ENCODE data around the gene NANOG.

DNA sequence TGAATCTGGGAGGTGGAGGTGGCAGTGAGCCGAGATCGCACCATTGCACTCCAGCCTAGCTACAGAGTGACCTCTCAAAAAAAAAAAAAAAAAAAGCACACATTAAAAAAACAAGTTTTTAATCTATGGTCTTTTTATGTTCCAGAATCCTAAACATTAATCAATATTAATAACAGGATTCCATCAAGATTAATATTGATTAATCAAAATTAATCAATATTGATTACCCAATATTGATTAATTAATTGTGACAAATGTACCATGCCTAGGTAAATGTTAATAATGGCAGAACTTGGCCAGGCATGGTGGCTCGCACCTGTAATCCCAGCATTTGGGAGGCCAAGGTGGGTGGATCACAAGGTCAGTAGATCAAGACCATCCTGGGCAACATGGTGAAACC lies 7.9 kb upstream of the NANOG start:
- TF ChIP-seq, protein P1, sequence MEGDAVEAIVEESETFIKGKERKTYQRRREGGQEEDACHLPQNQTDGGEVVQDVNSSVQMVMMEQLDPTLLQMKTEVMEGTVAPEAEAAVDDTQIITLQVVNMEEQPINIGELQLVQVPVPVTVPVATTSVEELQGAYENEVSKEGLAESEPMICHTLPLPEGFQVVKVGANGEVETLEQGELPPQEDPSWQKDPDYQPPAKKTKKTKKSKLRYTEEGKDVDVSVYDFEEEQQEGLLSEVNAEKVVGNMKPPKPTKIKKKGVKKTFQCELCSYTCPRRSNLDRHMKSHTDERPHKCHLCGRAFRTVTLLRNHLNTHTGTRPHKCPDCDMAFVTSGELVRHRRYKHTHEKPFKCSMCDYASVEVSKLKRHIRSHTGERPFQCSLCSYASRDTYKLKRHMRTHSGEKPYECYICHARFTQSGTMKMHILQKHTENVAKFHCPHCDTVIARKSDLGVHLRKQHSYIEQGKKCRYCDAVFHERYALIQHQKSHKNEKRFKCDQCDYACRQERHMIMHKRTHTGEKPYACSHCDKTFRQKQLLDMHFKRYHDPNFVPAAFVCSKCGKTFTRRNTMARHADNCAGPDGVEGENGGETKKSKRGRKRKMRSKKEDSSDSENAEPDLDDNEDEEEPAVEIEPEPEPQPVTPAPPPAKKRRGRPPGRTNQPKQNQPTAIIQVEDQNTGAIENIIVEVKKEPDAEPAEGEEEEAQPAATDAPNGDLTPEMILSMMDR (IDR thresholded peaks at IDR 0.05; ENCODE audit: low read depth, low read length), result no peak
- TF ChIP-seq POLR2A (IDR thresholded peaks at IDR 0.05; ENCODE audit: extremely low read depth, insufficient read length), result no peak
- no peak for TF ChIP-seq MYC (IDR thresholded peaks at IDR 0.05; ENCODE audit: low read depth, low read length)

Data from NB4 (cell line).